Smooth muscle cell (in vitro differentiated cells): ENCODE results near the gene TPRA1. TPM values are rescaled to one million over a fixed set of nuclear protein-coding genes. Genes with fewer than 3 reads are reported as not detected.

Experiments
- DNase-seq: peaks from one replicate; lab custom pipeline; 2025; ENCODE audit not compliant: unreplicated experiment; lab: John Stamatoyannopoulos, UW
- H2AFZ ChIP-seq: fragments of 200-600 bp; sonication (generic); 2 replicates; pipeline ENCODE4 v1.6.0; 2016; ENCODE audit warnings: antibody characterized with exemption, low read depth, mild to moderate bottlenecking
- H3F3A ChIP-seq: fragments of 200-600 bp; sonication (generic); 2 replicates; pipeline ENCODE4 v1.6.0; 2017; ENCODE audit warnings: antibody characterized with exemption, low read depth
- H3K27ac ChIP-seq: fragments of 200-600 bp; sonication (generic); 2 replicates; pipeline ENCODE4 v1.5.1; 2016; ENCODE audit warnings: low read depth, mild to moderate bottlenecking
- H3K27me3 ChIP-seq: fragments of 200-600 bp; sonication (generic); 2 replicates; pipeline ENCODE4 v1.6.1; 2016; ENCODE audit warnings: low read depth, mild to moderate bottlenecking
- H3K36me3 ChIP-seq: fragments of 200-600 bp; sonication (generic); 2 replicates; pipeline ENCODE4 v1.5.1; 2016; ENCODE audit warnings: low read depth
- H3K4me1 ChIP-seq: fragments of 200-600 bp; sonication (generic); 2 replicates; pipeline ENCODE4 v1.5.1; 2016; ENCODE audit warnings: low read depth
- H3K4me2 ChIP-seq: fragments of 200-600 bp; sonication (generic); 2 replicates; pipeline ENCODE4 v1.6.0; 2016; ENCODE audit warnings: mild to moderate bottlenecking
- H3K4me3 ChIP-seq: fragments of 200-600 bp; sonication (generic); 2 replicates; pipeline ENCODE4 v1.5.1; 2016; ENCODE audit warnings: mild to moderate bottlenecking
- H3K79me2 ChIP-seq: fragments of 200-600 bp; sonication (generic); 2 replicates; pipeline ENCODE4 v1.6.0; 2016; ENCODE audit warnings: low read depth, mild to moderate bottlenecking
- H3K9ac ChIP-seq: fragments of 200-600 bp; sonication (generic); 2 replicates; pipeline ENCODE4 v1.6.0; 2016; ENCODE audit warnings: low read depth
- H3K9me3 ChIP-seq: fragments of 200-600 bp; sonication (generic); replicated peaks from 2 replicates; pipeline ENCODE4 v1.5.1; 2016; ENCODE audit warnings: low read depth
- H4K20me1 ChIP-seq: fragments of 200-600 bp; sonication (generic); 2 replicates; pipeline ENCODE4 v1.6.0; 2016; ENCODE audit warnings: low read depth
- CTCF ChIP-seq: fragments of 200-600 bp; sonication (generic); IDR thresholded peaks from 2 replicates; pipeline ENCODE4 v1.5.1; 2017; ENCODE audit warnings: borderline replicate concordance, mild to moderate bottlenecking, antibody characterized with exemption; ENCODE audit not compliant: insufficient read depth, poor library complexity, severe bottlenecking
- WGBS: methylation state at CpG from one replicate; pipeline ENCODE4 v1.1.7; 2016; ENCODE audit warnings: low lambda C conversion rate; 5-methylcytosine and 5-hydroxymethylcytosine counted together
- polyA plus RNA-seq: library from polyadenylated mRNA; unstranded; fragments of >200 nt; fragmentation: Nextera tagmentation; extraction: Ambion mirVana; gene quantifications from 2 replicates; pipeline ENCODE4 v1.2.1, GENCODE V29; 2016
- total RNA-seq: library from RNA; depleted of rRNA; stranded (reverse); fragments of >200 nt; gene quantifications from 2 replicates; pipeline ENCODE4 v1.2.3, GENCODE V29; 2014

Gene TPRA1
- total and polyA plus RNA-seq, 2 experiments from 2014 or later, result 25.9 to 43.5 TPM

GRCh38 chr3:127534564-127534963 lies 56.0 kb downstream of the TPRA1 start:
- H3K27ac ChIP-seq, result no peak overlapping the region
- H4K20me1 ChIP-seq, result no peaks in the 10 kb centered on the region
- no peak overlapping the region for H3K9ac ChIP-seq
- TF ChIP-seq CTCF, result no peak
- no peaks in the 10 kb centered on the region for H3K36me3 ChIP-seq
- H3K4me2 ChIP-seq, result no peak overlapping the region
- no peaks in the 10 kb centered on the region for H3K27me3 ChIP-seq
- no peak for DNase-seq
- no peaks in the 10 kb centered on the region for H3F3A ChIP-seq
- no peak overlapping the region for H3K4me3 ChIP-seq
- no peak overlapping the region for H2AFZ ChIP-seq
- H3K79me2 ChIP-seq, result no peaks in the 10 kb centered on the region
- no peaks in the 10 kb centered on the region for H3K9me3 ChIP-seq
- WGBS, result 96% methylated on average over 11 of the region's 11 CpGs
- peaks cover 3% of the 10 kb centered on the region for H3K4me1 ChIP-seq

- Histone ChIP-seq H3K4me2 (no peak overlapping the region), H3K27me3 (no peaks in the 10 kb centered on the region), H3K36me3 (no peaks in the 10 kb centered on the region), H3K79me2 (no peaks in the 10 kb centered on the region), H2AFZ (no peak overlapping the region), H3K27ac (no peak overlapping the region), H4K20me1 (no peaks in the 10 kb centered on the region), H3K9me3 (no peaks in the 10 kb centered on the region), H3K4me3 (no peak overlapping the region), H3K4me1 (peaks cover 3% of the 10 kb centered on the region), H3F3A (no peaks in the 10 kb centered on the region), H3K9ac (no peak overlapping the region)
- DNase-seq, result no peak
- TF ChIP-seq CTCF, result no peak
- 75% methylated on average over 2 of the region's 2 CpGs for WGBS
Observed at GRCh38 chr3:127534161-127534451, 56.4 kb downstream of the TPRA1 start.

GRCh38 chr3:127532561-127533203 lies 57.9 kb downstream of the TPRA1 start:
- DNase-seq, result no peak
- no peaks in the 10 kb centered on the region for H3K9me3 ChIP-seq
- H2AFZ ChIP-seq, result no peak overlapping the region

More at GRCh38 chr3:127532561-127533203, 57.9 kb downstream of the TPRA1 start:
- H3K4me1 ChIP-seq, result peaks cover 3% of the 10 kb centered on the region
- no peaks in the 10 kb centered on the region for H4K20me1 ChIP-seq
- whole genome bisulfite sequencing, result 90% methylated on average over 7 of the region's 7 CpGs
- H3K9ac ChIP-seq, result no peak overlapping the region
- no peak overlapping the region for H3K4me2 ChIP-seq
- H3K79me2 ChIP-seq, result no peaks in the 10 kb centered on the region
- H3K27ac ChIP-seq, result no peak overlapping the region
- no peaks in the 10 kb centered on the region for H3K36me3 ChIP-seq
- TF ChIP-seq CTCF, result no peak
- H3K27me3 ChIP-seq, result no peaks in the 10 kb centered on the region
- no peaks in the 10 kb centered on the region for H3F3A ChIP-seq
- no peak overlapping the region for H3K4me3 ChIP-seq
